ENCODE measurements around the gene SPATA6. TPM values are rescaled to one million over a fixed set of nuclear protein-coding genes. Genes with fewer than 3 reads are reported as not detected.

SPATA6 gene
- total RNA-seq, 1 experiment from 2014 or later: 18.2 TPM

- DNase-seq (ENCODE audit: low read depth, low spot score) (no peak), ATAC-seq (no peak)
- ChIA-PET CTCF (no interaction called here), POLR2A (no interaction called here)
- TF ChIP-seq CTCF (IDR thresholded peaks at IDR 0.05) (no peak), REST (IDR thresholded peaks at IDR 0.05; ENCODE audit: insufficient read depth in 1 of 2, low read depth in 2 of 2, low read length in 1 of 2) (no peak), TCF7L2 (IDR thresholded peaks at IDR 0.05; ENCODE audit: low read depth, low read length) (no peak), POLR2AphosphoS5 (IDR thresholded peaks at IDR 0.05; ENCODE audit: low read depth, low read length) (no peak), SIN3A (IDR thresholded peaks at IDR 0.05; ENCODE audit: borderline replicate concordance, insufficient read depth, low read depth, low read length) (no peak)
- no peaks in the 10 kb centered on the region for H3K36me3 ChIP-seq (ENCODE audit: control insufficient read depth, insufficient read depth, low read length)
- no TSS peak for BruUV-seq (replicated peaks)
- no peaks in the 10 kb centered on the region for H3K27me3 ChIP-seq (ENCODE audit: control insufficient read depth, insufficient read depth, low read length)
- in situ Hi-C loops (cut with HindIII; ENCODE audit: low pct_unique_long_range_greater_than_20kb, low sequenced_read_pairs) (no loop called here), intact Hi-C loops (cut with micrococcal nuclease; ENCODE audit: unreplicated experiment) (loop anchor here (5.0 to 10.0 kb wide), 2 partner anchors 241 to 384 kb away; no protein-coding TSS in a partner anchor)
- no peaks in the 10 kb centered on the region for H3K9me3 ChIP-seq (ENCODE audit: control insufficient read depth, insufficient read depth, low read depth, low read length)
- peaks cover 3% of the 10 kb centered on the region; the same call in 1 of the 2 replicates for H3K4me1 ChIP-seq (ENCODE audit: control insufficient read depth, insufficient read depth, low read length)
- H3K4me3 ChIP-seq (ENCODE audit: low read depth in 2 of 2, low read length in 2 of 2): no peak overlapping the region
- H3K27ac ChIP-seq (ENCODE audit: low read length): no peak overlapping the region
Measured at GRCh38 chr1:48495911-48496310, 23.9 kb upstream of the SPATA6 start.

GRCh38 chr1:48495166-48495565 is 23.2 kb upstream of the SPATA6 start:
- no peak overlapping the region for H3K27ac ChIP-seq (ENCODE audit: low read length)
- ATAC-seq: no peak
- no TSS peak for BruUV-seq (replicated peaks)
- no peaks in the 10 kb centered on the region for H3K27me3 ChIP-seq (ENCODE audit: control insufficient read depth, insufficient read depth, low read length)
- no peak for DNase-seq (ENCODE audit: low read depth, low spot score)
- POLR2A ChIA-PET: no interaction called here
- H3K36me3 ChIP-seq (ENCODE audit: control insufficient read depth, insufficient read depth, low read length): no peaks in the 10 kb centered on the region
- H3K4me3 ChIP-seq (ENCODE audit: low read depth in 2 of 2, low read length in 2 of 2): no peak overlapping the region
- H3K4me1 ChIP-seq (ENCODE audit: control insufficient read depth, insufficient read depth, low read length): peaks cover 3% of the 10 kb centered on the region; the same call in 1 of the 2 replicates
- intact Hi-C loops (cut with micrococcal nuclease; ENCODE audit: unreplicated experiment) (loop anchor here (5.0 to 10.0 kb wide), 2 partner anchors 240 to 383 kb away; no protein-coding TSS in a partner anchor), in situ Hi-C loops (cut with HindIII; ENCODE audit: low pct_unique_long_range_greater_than_20kb, low sequenced_read_pairs) (no loop called here)
- CTCF ChIA-PET: no interaction called here
- H3K9me3 ChIP-seq (ENCODE audit: control insufficient read depth, insufficient read depth, low read depth, low read length): no peaks in the 10 kb centered on the region
- TF ChIP-seq CTCF (IDR thresholded peaks at IDR 0.05) (no peak), POLR2AphosphoS5 (IDR thresholded peaks at IDR 0.05; ENCODE audit: low read depth, low read length) (no peak), REST (IDR thresholded peaks at IDR 0.05; ENCODE audit: insufficient read depth in 1 of 2, low read depth in 2 of 2, low read length in 1 of 2) (no peak), TCF7L2 (IDR thresholded peaks at IDR 0.05; ENCODE audit: low read depth, low read length) (no peak), SIN3A (IDR thresholded peaks at IDR 0.05; ENCODE audit: borderline replicate concordance, insufficient read depth, low read depth, low read length) (no peak)

Measured in Panc1 (cell line).